ENCODE measurements around the gene SH3PXD2A. TPM values are rescaled to one million over a fixed set of nuclear protein-coding genes. Genes with fewer than 3 reads are reported as not detected.
"Not testable (repeated sequence)": the region's sequence is repeated elsewhere in the genome, so short reads cannot be mapped to it uniquely, and the experiment has no call there.

SH3PXD2A gene
- total RNA-seq, 1 donor from 2014 or later: 38.6 TPM

GRCh38 chr10:103775776-103776175, 79.6 kb downstream of the SH3PXD2A start:
- no peak overlapping the region for H3K4me3 Mint-ChIP-seq
- no peak for TF ChIP-seq CTCF (conservative IDR thresholded peaks at IDR 0.05)
- peaks cover 6% of the 10 kb centered on the region for H3K36me3 Mint-ChIP-seq
- DNase-seq (ENCODE audit: extremely low spot score, unreplicated experiment): no peak
- H3K9me3 Mint-ChIP-seq: no peaks in the 10 kb centered on the region
- H3K4me1 Mint-ChIP-seq (ENCODE audit: unreplicated experiment): peaks cover 21% of the 10 kb centered on the region
- H3K27me3 Mint-ChIP-seq: no peaks in the 10 kb centered on the region
- H3K27ac Mint-ChIP-seq: no peak overlapping the region

- H3K9me3 Mint-ChIP-seq; H3K36me3 Mint-ChIP-seq; DNase-seq (ENCODE audit: extremely low spot score, unreplicated experiment); H3K27me3 Mint-ChIP-seq: not testable (repeated sequence)
- peak overlapping the region; percentile 85 for H3K4me3 Mint-ChIP-seq
- peak overlapping the region; percentile 89 for H3K27ac Mint-ChIP-seq
- H3K4me1 Mint-ChIP-seq (ENCODE audit: unreplicated experiment): peaks cover 37% of the 10 kb centered on the region
Measured at GRCh38 chr10:103772846-103773245, 82.5 kb downstream of the SH3PXD2A start.

DNA sequence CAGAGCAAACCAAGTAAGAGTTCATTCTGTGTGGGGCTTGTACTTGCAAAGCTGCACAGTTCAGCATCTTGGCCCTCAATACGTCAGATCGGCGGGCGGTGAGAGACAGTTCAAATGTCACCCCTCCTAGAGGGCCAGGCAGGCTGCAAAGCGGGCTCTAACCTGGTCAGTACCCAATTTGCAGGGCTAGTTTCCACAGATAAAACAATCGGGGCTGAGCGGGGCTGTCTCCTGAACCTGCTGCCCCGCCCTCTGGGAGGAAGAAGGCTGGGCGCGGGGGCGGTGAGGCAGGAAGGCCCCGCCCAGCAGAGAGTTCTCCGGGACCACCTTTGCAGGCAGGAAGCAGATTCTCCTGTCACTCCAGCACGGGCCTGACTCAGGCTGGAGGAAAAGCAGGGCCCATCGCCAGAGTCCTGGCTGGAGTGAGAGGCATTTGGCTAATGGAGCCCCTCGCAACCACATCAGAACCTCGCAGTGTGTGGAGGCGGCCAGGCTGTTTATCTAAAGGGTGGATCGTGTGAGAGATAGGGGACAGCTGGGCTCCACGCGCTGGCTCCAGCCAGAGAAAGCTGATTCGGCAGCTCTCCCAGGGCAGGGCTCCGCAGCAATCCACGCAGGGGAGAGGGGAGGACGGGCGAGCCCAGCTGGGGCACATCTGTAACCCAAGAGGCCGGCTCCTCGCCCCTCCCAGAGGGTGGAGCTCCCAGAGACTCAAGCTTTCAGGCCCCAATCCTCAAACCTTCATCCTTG, 83.1 kb downstream of the SH3PXD2A start:
- H3K27me3 Mint-ChIP-seq: no peaks in the 10 kb centered on the region
- peak overlapping the region; percentile 89 for H3K27ac Mint-ChIP-seq
- TF ChIP-seq CTCF (conservative IDR thresholded peaks at IDR 0.05): no peak
- H3K9me3 Mint-ChIP-seq: peaks cover 4% of the 10 kb centered on the region
- H3K4me3 Mint-ChIP-seq: peak overlapping the region; percentile 85
- DNase-seq (ENCODE audit: extremely low spot score, unreplicated experiment): peak; percentile 82
- peaks cover 8% of the 10 kb centered on the region for H3K36me3 Mint-ChIP-seq
- H3K4me1 Mint-ChIP-seq (ENCODE audit: unreplicated experiment): peaks cover 42% of the 10 kb centered on the region

DNA sequence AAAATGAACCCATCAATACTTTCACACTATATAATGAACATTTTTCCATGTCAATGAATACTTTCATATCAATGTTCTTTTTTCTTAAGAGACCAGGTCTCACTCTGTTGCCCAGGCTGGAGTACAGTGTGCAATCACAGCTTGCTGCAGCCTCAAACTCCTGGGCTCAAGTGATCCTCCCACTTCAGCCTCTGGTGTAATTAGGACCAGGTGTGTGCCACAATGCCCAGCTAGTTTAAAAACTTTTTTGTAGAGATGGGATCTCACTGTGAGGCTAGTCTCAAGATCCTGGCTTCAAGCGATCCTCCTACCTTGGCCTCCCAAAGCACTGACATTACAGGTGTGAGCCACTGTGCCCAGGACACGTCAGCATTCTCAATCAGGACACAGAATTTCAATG, 85.2 kb downstream of the SH3PXD2A start:
- TF ChIP-seq CTCF (conservative IDR thresholded peaks at IDR 0.05): no peak
- DNase-seq (ENCODE audit: extremely low spot score, unreplicated experiment): no peak
- Mint-ChIP-seq H3K9me3 (peaks cover 4% of the 10 kb centered on the region), H3K4me1 (ENCODE audit: unreplicated experiment) (peaks cover 49% of the 10 kb centered on the region), H3K27ac (no peak overlapping the region), H3K27me3 (no peaks in the 10 kb centered on the region), H3K4me3 (no peak overlapping the region), H3K36me3 (peaks cover 11% of the 10 kb centered on the region)

DNA sequence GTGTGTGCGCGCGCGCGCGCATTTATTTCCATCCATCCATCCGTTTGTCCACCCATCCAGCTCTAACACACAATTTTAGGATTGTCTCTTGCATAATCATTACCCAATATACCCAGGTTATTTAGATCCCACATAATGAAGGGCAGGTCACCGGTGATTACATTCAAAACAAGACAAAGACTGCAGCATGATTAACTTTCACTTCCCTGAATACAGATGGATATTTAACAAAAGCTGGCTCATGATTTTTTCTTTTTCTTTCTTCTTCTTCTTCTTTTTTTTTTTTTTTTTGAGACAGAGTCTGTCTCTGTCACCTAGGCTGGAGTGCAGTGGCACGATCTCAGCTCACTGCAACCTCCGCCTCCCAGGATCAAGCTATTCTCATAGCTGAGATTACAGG, 86.2 kb downstream of the SH3PXD2A start:
- Mint-ChIP-seq H3K27ac (no peak overlapping the region), H3K4me1 (ENCODE audit: unreplicated experiment) (peaks cover 51% of the 10 kb centered on the region), H3K27me3 (no peaks in the 10 kb centered on the region), H3K4me3 (no peak overlapping the region), H3K9me3 (peaks cover 4% of the 10 kb centered on the region), H3K36me3 (peaks cover 9% of the 10 kb centered on the region)
- DNase-seq (ENCODE audit: extremely low spot score, unreplicated experiment): no peak
- TF ChIP-seq CTCF (conservative IDR thresholded peaks at IDR 0.05): no peak

DNA sequence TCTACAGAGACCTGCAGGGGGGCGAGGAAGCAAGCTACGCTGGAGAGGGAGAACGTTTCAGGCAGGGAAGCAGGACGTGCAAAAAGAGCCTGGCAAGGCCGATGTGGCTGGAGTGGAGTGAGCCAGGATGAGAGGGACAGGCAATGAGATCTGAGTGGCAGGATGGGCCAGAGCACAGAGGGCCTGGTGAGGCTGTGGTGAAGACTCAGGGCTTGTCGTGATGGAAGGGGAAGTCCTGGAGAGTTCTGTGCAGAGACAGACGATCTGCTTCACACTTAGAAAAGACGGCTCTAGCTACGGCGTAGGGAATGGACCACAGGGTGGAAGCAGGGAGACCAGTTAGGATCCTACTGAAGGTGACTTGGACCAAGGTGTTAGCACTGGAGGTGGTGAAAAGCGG, 87.0 kb downstream of the SH3PXD2A start:
- DNase-seq (ENCODE audit: extremely low spot score, unreplicated experiment): no peak
- Mint-ChIP-seq H3K4me1 (ENCODE audit: unreplicated experiment) (peaks cover 56% of the 10 kb centered on the region), H3K27me3 (peaks cover 3% of the 10 kb centered on the region), H3K9me3 (peaks cover 4% of the 10 kb centered on the region), H3K27ac (peak overlapping the region; percentile 61), H3K4me3 (no peak overlapping the region), H3K36me3 (peaks cover 7% of the 10 kb centered on the region)
- no peak for TF ChIP-seq CTCF (conservative IDR thresholded peaks at IDR 0.05)

All from type B pancreatic cell (in vitro differentiated cells).